BJ (cell line): ENCODE measurements around the gene KPNB1. TPM values are rescaled to one million over a fixed set of nuclear protein-coding genes. Genes with fewer than 3 reads are reported as not detected.

Experiments
- CTCF ChIA-PET: fragments of 350-600 bp; formaldehyde crosslinking; extraction: SDS; loops from one replicate; lab custom pipeline; 2021; ENCODE audit warnings: antibody characterized with exemption, inconsistent platforms; lab: Yijun Ruan, JAX
- POLR2A ChIA-PET: fragments of 300-600 bp; sonication (Branson Sonifier 250); formaldehyde crosslinking; extraction: SDS; loops from one replicate; lab custom pipeline; 2021; ENCODE audit warnings: antibody characterized with exemption; lab: Charles Lee
- DNase-seq: peaks from one replicate; pipeline ENCODE4 v3.0.0-alpha.2; 2011; ENCODE audit warnings: low read depth
- H3K27me3 ChIP-seq: 2 replicates; pipeline ENCODE4 v1.6.0; 2011; ENCODE audit warnings: low read length; ENCODE audit not compliant: control insufficient read depth, insufficient read depth
- H3K36me3 ChIP-seq: 2 replicates; pipeline ENCODE4 v1.5.1; 2011; ENCODE audit warnings: low read length; ENCODE audit not compliant: control insufficient read depth, insufficient read depth
- H3K4me3 ChIP-seq: 2 replicates; pipeline ENCODE4 v1.5.1; 2011; ENCODE audit warnings: low read depth, mild to moderate bottlenecking, control low read depth, low read length
- polyA plus RNA-seq: library from polyadenylated mRNA; depleted of rRNA; stranded (reverse); fragments of >200 nt; gene quantifications from 2 replicates; pipeline ENCODE4 v1.2.3, GENCODE V29; 2011; rRNA removed
- small RNA-seq: library from RNA; depleted of rRNA; stranded (forward); fragments of <200 nt; gene quantifications from one replicate; pipeline ENCODE3, GENCODE V24; 2012; ENCODE audit warnings: low replicate concordance, low read depth; ENCODE audit not compliant: insufficient read length
- TF ChIP-seq, protein P1 (sequence below): IDR thresholded peaks from 2 replicates; pipeline ENCODE4 v1.5.1; 2011; ENCODE audit warnings: low read depth, mild to moderate bottlenecking, control low read depth, inconsistent platforms, low read length, moderate library complexity; ENCODE audit not compliant: insufficient read depth

Gene KPNB1
- polyA plus RNA-seq, 1 experiment: 171 TPM

DNA sequence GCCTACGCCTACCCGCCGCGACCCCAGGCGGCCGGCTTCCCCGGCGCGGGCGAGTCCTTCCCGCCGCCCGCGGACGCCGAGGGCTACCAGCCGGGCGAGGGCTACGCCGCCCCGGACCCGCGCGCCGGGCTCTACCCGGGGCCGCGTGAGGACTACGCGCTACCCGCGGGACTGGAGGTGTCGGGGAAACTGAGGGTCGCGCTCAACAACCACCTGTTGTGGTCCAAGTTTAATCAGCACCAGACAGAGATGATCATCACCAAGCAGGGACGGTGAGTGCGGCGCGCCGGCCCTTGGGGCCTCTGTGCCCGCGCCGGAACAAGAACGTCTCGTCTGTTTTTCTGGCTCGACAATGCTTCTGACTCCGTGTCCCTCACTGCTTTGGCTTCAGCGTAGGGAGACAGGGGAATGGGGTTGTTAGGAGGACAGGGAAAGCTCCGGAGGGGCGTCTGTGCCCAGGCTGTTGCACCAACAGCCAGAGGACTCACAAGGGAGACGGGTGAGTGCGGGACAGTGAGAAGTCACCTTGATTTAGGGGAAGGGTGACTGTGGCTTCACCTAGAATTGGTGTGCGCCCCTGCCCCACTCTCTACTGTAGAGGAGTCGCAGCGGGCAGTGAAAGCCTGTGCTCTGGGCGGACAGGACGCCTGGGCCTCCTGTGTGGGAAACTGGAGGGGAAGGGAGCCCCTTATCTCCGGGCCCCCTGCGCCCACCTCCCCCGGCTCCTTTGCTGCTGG, 84.1 kb downstream of the KPNB1 start:
- CTCF ChIA-PET: interaction anchor here (0.6 to 2.0 kb wide), 3 partner anchors 16 to 182 kb away, joined by 3 to 4 read pairs (median 3); no protein-coding TSS in a partner anchor
- DNase-seq: no peak
- TF ChIP-seq, protein P1, sequence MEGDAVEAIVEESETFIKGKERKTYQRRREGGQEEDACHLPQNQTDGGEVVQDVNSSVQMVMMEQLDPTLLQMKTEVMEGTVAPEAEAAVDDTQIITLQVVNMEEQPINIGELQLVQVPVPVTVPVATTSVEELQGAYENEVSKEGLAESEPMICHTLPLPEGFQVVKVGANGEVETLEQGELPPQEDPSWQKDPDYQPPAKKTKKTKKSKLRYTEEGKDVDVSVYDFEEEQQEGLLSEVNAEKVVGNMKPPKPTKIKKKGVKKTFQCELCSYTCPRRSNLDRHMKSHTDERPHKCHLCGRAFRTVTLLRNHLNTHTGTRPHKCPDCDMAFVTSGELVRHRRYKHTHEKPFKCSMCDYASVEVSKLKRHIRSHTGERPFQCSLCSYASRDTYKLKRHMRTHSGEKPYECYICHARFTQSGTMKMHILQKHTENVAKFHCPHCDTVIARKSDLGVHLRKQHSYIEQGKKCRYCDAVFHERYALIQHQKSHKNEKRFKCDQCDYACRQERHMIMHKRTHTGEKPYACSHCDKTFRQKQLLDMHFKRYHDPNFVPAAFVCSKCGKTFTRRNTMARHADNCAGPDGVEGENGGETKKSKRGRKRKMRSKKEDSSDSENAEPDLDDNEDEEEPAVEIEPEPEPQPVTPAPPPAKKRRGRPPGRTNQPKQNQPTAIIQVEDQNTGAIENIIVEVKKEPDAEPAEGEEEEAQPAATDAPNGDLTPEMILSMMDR: no peak
- POLR2A ChIA-PET: no interaction called here
- Histone ChIP-seq H3K36me3 (no peaks in the 10 kb centered on the region), H3K27me3 (peaks cover 49% of the 10 kb centered on the region), H3K4me3 (no peak overlapping the region)

DNA sequence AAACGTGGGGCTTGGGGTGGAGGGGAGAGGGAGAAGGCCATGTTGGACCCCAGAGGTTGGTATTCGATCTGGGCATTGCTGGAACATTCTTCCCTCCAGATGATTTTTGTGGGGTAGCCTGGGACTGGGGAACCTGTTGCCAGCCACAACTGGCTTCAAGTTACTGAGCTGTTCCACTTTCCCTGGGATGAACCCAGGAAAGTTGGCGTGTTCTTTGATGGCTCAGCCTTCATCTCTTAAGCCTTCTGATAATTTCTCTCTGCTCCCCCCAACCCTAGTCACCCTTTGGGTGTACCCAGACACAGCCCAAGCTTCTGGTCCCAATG, 85.4 kb downstream of the KPNB1 start:
- H3K27me3 ChIP-seq: peaks cover 45% of the 10 kb centered on the region
- no peak for DNase-seq
- H3K36me3 ChIP-seq: no peaks in the 10 kb centered on the region
- ChIA-PET POLR2A (no interaction called here), CTCF (interaction anchor here (1.3 to 1.9 kb wide), 2 partner anchors 16 to 55 kb away, joined by 4 to 5 read pairs; no protein-coding TSS in a partner anchor)
- no peak overlapping the region for H3K4me3 ChIP-seq
- TF ChIP-seq, protein P1: no peak

Small RNA genes lying within 50 kb of the gene (small RNA-seq; reads per million reads assigned to genes)
- gene AC015674.1: not detected

Other genes starting within 250 kb of the KPNB1 start
- 60.2 and 99.5 TPM in 2 replicates for gene NPEPPS, start 118.8 kb upstream of the KPNB1 start, polyA plus RNA-seq
- gene TBKBP1, start 44.2 kb downstream of the KPNB1 start, polyA plus RNA-seq: 4.7 and 7.3 TPM in 2 replicates
- gene TBX21, start 83.3 kb downstream of the KPNB1 start, polyA plus RNA-seq: not detected in 2 replicates
- 4.5 and 7.6 TPM in 2 replicates for gene OSBPL7, start 171.9 kb downstream of the KPNB1 start, polyA plus RNA-seq
- 49.1 and 59.2 TPM in 2 replicates for gene MRPL10, start 181.6 kb downstream of the KPNB1 start, polyA plus RNA-seq
- gene LRRC46, start 181.8 kb downstream of the KPNB1 start, polyA plus RNA-seq: 0.58 and 0.80 TPM in 2 replicates
- 18.3 and 41.1 TPM in 2 replicates for gene SCRN2, start 191.4 kb downstream of the KPNB1 start, polyA plus RNA-seq
- gene SP6, start 201.2 kb downstream of the KPNB1 start, polyA plus RNA-seq: 0.05 and 0.07 TPM in 2 replicates
- gene SP2, start 246.3 kb downstream of the KPNB1 start, polyA plus RNA-seq: 4.0 and 5.9 TPM in 2 replicates